Endothelial cell of umbilical vein (primary cell): ENCODE measurements around the gene CHST15. TPM values are rescaled to one million over a fixed set of nuclear protein-coding genes. Genes with fewer than 3 reads are reported as not detected.

Experiments used
- BruUV-seq: library from RNA; stranded (reverse); fragments of 400-500 nt; replicated peaks from 2 replicates; lab custom pipeline; 2021; lab: Mats Ljungman, UMichigan
- CTCF ChIA-PET: fragments of 300-600, 350-600 bp; sonication (Branson Sonifier 250); formaldehyde crosslinking; loops from one replicate; lab custom pipeline; 2021; ENCODE audit warnings: antibody characterized with exemption, inconsistent platforms; lab: Charles Lee
- POLR2A ChIA-PET: fragments of 300-600, 350-600 bp; sonication (Branson Sonifier 250); formaldehyde crosslinking; loops from one replicate; lab custom pipeline; 2021; ENCODE audit warnings: antibody characterized with exemption, inconsistent platforms; lab: Charles Lee
- DNase-seq: peaks from one replicate; pipeline ENCODE4 v3.0.0-alpha.2; 2011; ENCODE audit warnings: low read depth, low spot score
- FAIRE-seq: peaks from 2 replicates; lab custom pipeline; 2011; peaks lifted over from hg19 to GRCh38; lab: Jason Lieb, UNC
- H2AFZ ChIP-seq: 2 replicates; pipeline ENCODE4 v1.6.0; 2012; ENCODE audit warnings: low read depth, low read length, control low read depth, inconsistent platforms
- H3K27ac ChIP-seq: 2 replicates; pipeline ENCODE4 v1.5.1; 2011; ENCODE audit warnings: low read depth, mild to moderate bottlenecking, control low read depth, low read length, moderate library complexity; ENCODE audit not compliant: insufficient read depth
- H3K27me3 ChIP-seq, 2 experiments: 2 replicates each; pipeline versions ENCODE4 v1.6.0 to v1.6.1; 2011; ENCODE audit warnings: low read length in 2 of 2, mixed read lengths in 1 of 2; ENCODE audit not compliant: control insufficient read depth in 2 of 2, insufficient read depth in 2 of 2
- H3K36me3 ChIP-seq, 2 experiments: 2 replicates in 1 of 2; 3 replicates in 1 of 2; pipeline ENCODE4 v1.5.1; 2011; ENCODE audit warnings: low read length in 2 of 2, mild to moderate bottlenecking in 1 of 2, moderate library complexity in 1 of 2; ENCODE audit not compliant: control insufficient read depth in 2 of 2, insufficient read depth in 2 of 2; ENCODE audit errors: extremely low read depth in 1 of 2
- H3K4me1 ChIP-seq: 3 replicates; pipeline ENCODE4 v1.5.1; 2011; ENCODE audit warnings: mild to moderate bottlenecking, low read length; ENCODE audit not compliant: control insufficient read depth, insufficient read depth; ENCODE audit errors: extremely low read depth
- H3K4me2 ChIP-seq: 2 replicates; pipeline ENCODE4 v1.6.1; 2011; ENCODE audit warnings: low read length, control low read depth, mixed read lengths; ENCODE audit not compliant: insufficient read depth
- H3K4me3 ChIP-seq, 3 experiments: fragments of 200-600 bp in 1 of 3; sonication (generic), shearing (Covaris generic) in 1 of 3; replicated peaks in 1 of 3; 2 replicates each; pipeline ENCODE4 v1.5.1; 2011 to 2016; ENCODE audit warnings: control low read depth in 3 of 3, low read length in 3 of 3, mild to moderate bottlenecking in 2 of 3, inconsistent platforms in 1 of 3, low read depth in 1 of 3, moderate library complexity in 1 of 3; ENCODE audit not compliant: insufficient read depth in 1 of 3
- H3K79me2 ChIP-seq: 2 replicates; pipeline ENCODE4 v1.6.0; 2012; ENCODE audit warnings: low read length, inconsistent platforms; ENCODE audit not compliant: control insufficient read depth, insufficient read depth
- H3K9ac ChIP-seq: replicated peaks from 2 replicates; pipeline ENCODE3; 2011; ENCODE audit warnings: low read length, control low read depth; ENCODE audit not compliant: insufficient read depth; ENCODE audit errors: extremely low read depth
- H3K9me1 ChIP-seq: replicated peaks from 3 replicates; pipeline ENCODE4 v1.6.0; 2011; ENCODE audit warnings: mild to moderate bottlenecking, low read length; ENCODE audit not compliant: control insufficient read depth, insufficient read depth; ENCODE audit errors: extremely low read depth
- H3K9me3 ChIP-seq: replicated peaks from 2 replicates; pipeline ENCODE4 v1.5.1; 2012; ENCODE audit warnings: low read length, inconsistent platforms; ENCODE audit not compliant: control insufficient read depth, insufficient read depth
- H4K20me1 ChIP-seq: replicated peaks from 2 replicates; pipeline ENCODE3; 2011; ENCODE audit warnings: mild to moderate bottlenecking, low read length; ENCODE audit not compliant: control insufficient read depth, insufficient read depth; ENCODE audit errors: extremely low read depth
- CTCF ChIP-seq, 2 donors: IDR thresholded peaks; 1 replicate in 1 of 2; 2 replicates in 1 of 2; pipeline ENCODE4 v1.5.1; 2011; ENCODE audit warnings: low read length in 2 of 2, mild to moderate bottlenecking in 2 of 2, moderate library complexity in 2 of 2, control low read depth in 1 of 2, inconsistent platforms in 1 of 2, low read depth in 1 of 2; ENCODE audit not compliant: insufficient read depth in 1 of 2; ENCODE audit errors: extremely low read depth in 1 of 2
- EZH2 ChIP-seq: IDR thresholded peaks from 2 replicates; pipeline ENCODE4 v1.6.1; 2012; ENCODE audit warnings: borderline replicate concordance, low read depth, mild to moderate bottlenecking, moderate library complexity, low read length, inconsistent platforms; ENCODE audit not compliant: severe bottlenecking
- FOS ChIP-seq: IDR thresholded peaks from 2 replicates; pipeline ENCODE4 v1.6.1; 2011; ENCODE audit warnings: mild to moderate bottlenecking, low read length, moderate library complexity, borderline replicate concordance; ENCODE audit not compliant: insufficient read depth
- GATA2 ChIP-seq: IDR thresholded peaks from 2 replicates; pipeline ENCODE4 v1.7.0; 2011; ENCODE audit warnings: low read depth, mild to moderate bottlenecking, moderate library complexity, mixed read lengths, low read length; ENCODE audit not compliant: insufficient read length, insufficient read depth
- JUN ChIP-seq: IDR thresholded peaks from 2 replicates; pipeline ENCODE4 v1.6.1; 2011; ENCODE audit warnings: borderline replicate concordance, low read depth; ENCODE audit not compliant: insufficient read length, insufficient read depth
- MAX ChIP-seq: IDR thresholded peaks from 2 replicates; pipeline ENCODE4 v1.6.1; 2011; ENCODE audit not compliant: insufficient read depth, insufficient read length
- MYC ChIP-seq: IDR thresholded peaks from one replicate; pipeline ENCODE4 v1.6.1; 2011; ENCODE audit warnings: mild to moderate bottlenecking, low read depth, low read length
- POLR2A ChIP-seq: IDR thresholded peaks from 2 replicates; pipeline ENCODE4 v1.6.1; 2012; ENCODE audit warnings: low read depth, mild to moderate bottlenecking, control low read depth, low read length
- POLR2AphosphoS5 ChIP-seq: IDR thresholded peaks from 2 replicates; pipeline ENCODE4 v1.6.1; 2012; ENCODE audit warnings: low read depth, mild to moderate bottlenecking, control low read depth, low read length, moderate library complexity; ENCODE audit not compliant: insufficient read depth
- dilution Hi-C: fragments of 300-500 bp; cut with MboI; formaldehyde crosslinking; loops from one replicate; pipeline ENCODE4 v1.15.0; 2019; ENCODE audit warnings: low sequenced_read_pairs; ENCODE audit not compliant: extremely low pct_ligation_motif_present
- intact Hi-C: fragments of 100-400 bp; cut with micrococcal nuclease; formaldehyde crosslinking; loops from one replicate; pipeline ENCODE4 v1.10.0; 2022
- polyA plus RNA-seq, 4 experiments: library from polyadenylated mRNA; depleted of rRNA in 3 of 4; stranded (reverse) in 3 of 4; unstranded in 1 of 4; fragments of >200 nt; gene quantifications; 2 replicates each; pipeline versions ENCODE4 v1.2.1 to v1.2.3, GENCODE V29; 2011 to 2012; ENCODE audit warnings: missing spikeins in 1 of 4
- total RNA-seq: library from RNA; stranded (reverse); gene quantifications from 2 replicates; pipeline ENCODE4 v1.2.3, GENCODE V29; 2021

CHST15 gene
- total and polyA plus RNA-seq, 2 donors (not counting 3 experiments of a cell fraction or from before 2014, with no cell fraction given), result 23.1 to 29.2 TPM

- H3K4me1 ChIP-seq, result peaks cover 6% of the 10 kb centered on the region
- no peaks in the 10 kb centered on the region for H4K20me1 ChIP-seq
- H3K27me3 ChIP-seq, result peaks cover 0 to 34% of the 10 kb centered on the region in 2 experiments
- TF ChIP-seq JUN (no peak), FOS (no peak), GATA2 (no peak), MAX (no peak), POLR2AphosphoS5 (no peak), MYC (no peak), EZH2 (no peak), CTCF (IDR thresholded peaks at IDR 0.05; ENCODE audit: extremely low read depth in 1 of 2, insufficient read depth in 1 of 2, low read depth in 1 of 2, low read length in 2 of 2) (no peak), POLR2A (no peak)
- POLR2A ChIA-PET, result no interaction called here
- no peaks in the 10 kb centered on the region for H3K9me3 ChIP-seq
- no TSS peak for BruUV-seq
- DNase-seq (no peak), FAIRE-seq (no peak)
- intact Hi-C loops (no loop called here), dilution Hi-C loops (no loop called here)
- no peak overlapping the region for H3K27ac ChIP-seq
- no peak overlapping the region for H3K4me3 ChIP-seq
- no peaks in the 10 kb centered on the region for H3K36me3 ChIP-seq
- H3K79me2 ChIP-seq, result no peaks in the 10 kb centered on the region
- H3K9ac ChIP-seq, result no peak overlapping the region
- H2AFZ ChIP-seq, result no peak overlapping the region
- no peaks in the 10 kb centered on the region for H3K9me1 ChIP-seq
- H3K4me2 ChIP-seq, result no peak overlapping the region
- CTCF ChIA-PET, result interaction anchor here (0.5 to 1.7 kb wide), 4 partner anchors 12 to 299 kb away, joined by 3 to 6 read pairs (median 4); no protein-coding TSS in a partner anchor
Measured at GRCh38 chr10:124089859-124090258, 3.5 kb downstream of the CHST15 start.
